GM23248 (cell line): ENCODE measurements around the gene TBX2. TPM values are rescaled to one million over a fixed set of nuclear protein-coding genes. Genes with fewer than 3 reads are reported as not detected.

Source experiments
- DNase-seq: peaks from one replicate; pipeline ENCODE4 v3.0.0-alpha.2; 2015
- H2AFZ ChIP-seq: fragments of 200-600 bp; sonication (generic); 2 replicates; pipeline ENCODE4 v1.6.1; 2016; ENCODE audit warnings: antibody characterized with exemption
- H3F3A ChIP-seq: fragments of 200-600 bp; sonication (generic); 2 replicates; pipeline ENCODE4 v1.6.1; 2016; ENCODE audit warnings: mild to moderate bottlenecking, antibody characterized with exemption, mixed run types; ENCODE audit not compliant: insufficient read depth
- H3K27ac ChIP-seq: fragments of 200-600 bp; sonication (generic); 2 replicates; pipeline ENCODE4 v1.5.1; 2016; ENCODE audit warnings: mild to moderate bottlenecking
- H3K27me3 ChIP-seq: fragments of 200-600 bp; sonication (generic); replicated peaks from 2 replicates; pipeline ENCODE4 v1.6.1; 2016; ENCODE audit warnings: mild to moderate bottlenecking; ENCODE audit not compliant: insufficient read depth
- H3K36me3 ChIP-seq: fragments of 200-600 bp; sonication (generic); 2 replicates; pipeline ENCODE4 v1.6.1; 2016; ENCODE audit warnings: low read depth, mild to moderate bottlenecking
- H3K4me1 ChIP-seq: fragments of 200-600 bp; sonication (generic); 2 replicates; pipeline ENCODE4 v1.6.1; 2016; ENCODE audit warnings: mild to moderate bottlenecking; ENCODE audit not compliant: insufficient read depth
- H3K4me2 ChIP-seq: fragments of 200-600 bp; sonication (generic); one replicate; pipeline ENCODE4 v1.6.1; 2016; ENCODE audit warnings: mild to moderate bottlenecking; ENCODE audit not compliant: unreplicated experiment
- H3K4me3 ChIP-seq: fragments of 200-600 bp; sonication (generic); 2 replicates; pipeline ENCODE4 v1.5.1; 2016; ENCODE audit warnings: mild to moderate bottlenecking
- H3K79me2 ChIP-seq: fragments of 200-600 bp; sonication (generic); 2 replicates; pipeline ENCODE4 v1.6.1; 2016; ENCODE audit warnings: mild to moderate bottlenecking; ENCODE audit not compliant: insufficient read depth
- H3K9ac ChIP-seq: fragments of 200-600 bp; sonication (generic); 2 replicates; pipeline ENCODE4 v1.6.1; 2016; ENCODE audit warnings: mild to moderate bottlenecking
- H3K9me2 ChIP-seq: fragments of 200-600 bp; sonication (generic); 2 replicates; pipeline ENCODE4 v1.6.1; 2016; ENCODE audit warnings: mixed run types, mild to moderate bottlenecking, moderate library complexity; ENCODE audit not compliant: insufficient read depth
- H3K9me3 ChIP-seq: fragments of 200-600 bp; sonication (generic); one replicate; pipeline ENCODE4 v1.6.1; 2017; ENCODE audit warnings: low read depth
- H4K20me1 ChIP-seq: fragments of 200-600 bp; sonication (generic); 2 replicates; pipeline ENCODE4 v1.6.0; 2016; ENCODE audit not compliant: insufficient read depth
- EZH2 ChIP-seq: fragments of 200-600 bp; sonication (generic); IDR thresholded peaks from 2 replicates; pipeline ENCODE4 v1.6.1; 2018; ENCODE audit warnings: antibody characterized with exemption, mild to moderate bottlenecking; ENCODE audit not compliant: insufficient read depth, poor library complexity, severe bottlenecking
- EZH2phosphoT487 ChIP-seq: fragments of 200-600 bp; sonication (generic); IDR thresholded peaks from 2 replicates; pipeline ENCODE4 v1.6.1; 2018; ENCODE audit warnings: antibody characterized with exemption, moderate library complexity, mild to moderate bottlenecking, low read depth; ENCODE audit not compliant: insufficient read depth
- WGBS, 2 experiments: methylation state at CpG; one replicate each; pipeline ENCODE4 v1.1.6; 2015 to 2017; ENCODE audit warnings: low lambda C conversion rate in 2 of 2, low coverage in 1 of 2; ENCODE audit errors: missing lambda C conversion rate in 2 of 2; 5-methylcytosine and 5-hydroxymethylcytosine counted together
- in situ Hi-C: fragments of 300-500 bp; cut with MboI; formaldehyde crosslinking; loops from 2 replicates; pipeline ENCODE4 v1.15.0; 2020
- polyA plus RNA-seq: library from polyadenylated mRNA; unstranded; fragments of >200 nt; fragmentation: Nextera tagmentation; extraction: Ambion mirVana; gene quantifications from 2 replicates; pipeline ENCODE4 v1.2.1, GENCODE V29; 2016
- total RNA-seq: library from RNA; depleted of rRNA; stranded (reverse); fragments of >200 nt; shearing (Covaris generic); gene quantifications from 2 replicates; pipeline ENCODE4 v1.2.3, GENCODE V29; 2014; rRNA removed

Gene TBX2
- total and polyA plus RNA-seq, 2 experiments from 2014 or later: 1.7 to 11.1 TPM

DNA sequence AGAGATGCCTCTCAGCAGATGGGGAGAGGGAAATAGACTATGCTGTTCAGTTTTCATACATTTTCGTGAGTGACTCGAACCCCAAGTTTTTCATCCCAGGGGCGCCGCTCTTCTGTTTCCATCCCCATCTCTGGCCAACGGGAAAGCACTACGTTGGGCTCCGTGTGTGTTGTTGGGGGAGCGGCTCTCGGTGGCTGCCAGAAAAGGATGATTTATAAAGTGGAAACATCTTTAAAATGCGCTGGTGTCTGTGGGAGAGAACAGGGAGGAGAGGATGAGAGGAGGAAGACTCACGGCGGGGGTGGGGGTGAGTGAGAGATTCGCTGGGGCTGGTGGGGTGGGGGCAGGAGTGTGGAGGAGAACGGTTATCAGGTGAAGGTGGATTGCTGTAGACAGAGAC, 58.4 kb downstream of the TBX2 start:
- Histone ChIP-seq H3K9me2 (no peaks in the 10 kb centered on the region), H3K4me1 (no peaks in the 10 kb centered on the region), H3F3A (no peaks in the 10 kb centered on the region), H3K27ac (no peak overlapping the region), H3K4me3 (no peak overlapping the region), H2AFZ (no peak overlapping the region), H3K9ac (no peak overlapping the region), H3K9me3 (no peaks in the 10 kb centered on the region), H3K27me3 (peaks cover 99% of the 10 kb centered on the region), H3K4me2 (no peak overlapping the region), H4K20me1 (no peaks in the 10 kb centered on the region), H3K36me3 (no peaks in the 10 kb centered on the region), H3K79me2 (no peaks in the 10 kb centered on the region)
- TF ChIP-seq EZH2 (no peak), EZH2phosphoT487 (no peak)
- no peak for DNase-seq
- in situ Hi-C loops: no loop called here
- 16 to 19% methylated on average over 11 to 14 of the region's 14 CpGs for WGBS, 2 experiments

DNA sequence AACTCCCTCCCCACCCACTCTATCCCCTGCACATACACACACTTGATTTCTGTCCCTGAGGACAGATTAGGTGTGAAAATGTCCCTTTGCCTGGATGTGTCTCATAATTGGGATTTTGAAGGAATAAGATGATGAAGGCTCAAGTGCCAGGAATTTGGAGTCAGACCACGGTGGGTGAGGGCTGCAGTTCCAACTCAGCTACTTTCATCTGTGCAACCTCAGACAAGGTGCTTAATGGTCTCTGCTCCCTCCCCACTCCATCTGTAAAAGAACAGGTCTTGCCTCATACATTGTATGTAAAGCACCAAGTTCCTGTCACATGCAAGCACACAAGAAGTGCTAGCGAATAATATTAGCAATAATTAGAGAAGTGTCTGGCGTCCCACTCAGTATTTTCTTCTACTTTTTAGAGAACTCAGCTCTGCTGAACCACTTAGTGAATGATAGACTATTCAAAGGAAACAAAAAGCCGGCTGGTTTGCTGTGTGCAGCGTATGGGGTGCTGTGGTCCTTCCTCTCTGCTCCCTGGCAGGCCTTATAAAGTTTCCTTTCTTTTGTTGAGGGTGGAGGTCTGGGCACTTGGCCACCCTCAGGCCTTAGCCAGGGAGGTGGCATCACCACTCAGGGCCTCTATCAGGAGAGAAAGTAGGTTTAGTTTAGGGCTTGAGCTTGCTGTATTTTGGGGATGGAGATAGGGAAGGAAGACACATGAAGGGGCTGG, 58.9 kb downstream of the TBX2 start:
- H3F3A ChIP-seq: no peaks in the 10 kb centered on the region
- WGBS, 2 experiments: 54 to 56% methylated on average over 5 of the region's 5 CpGs
- no peaks in the 10 kb centered on the region for H3K9me2 ChIP-seq
- no peaks in the 10 kb centered on the region for H3K4me1 ChIP-seq
- H3K4me3 ChIP-seq: no peak overlapping the region
- TF ChIP-seq EZH2phosphoT487: no peak
- TF ChIP-seq EZH2: no peak
- H3K4me2 ChIP-seq: no peak overlapping the region
- no peak for DNase-seq
- H3K9ac ChIP-seq: no peak overlapping the region
- peaks cover 93% of the 10 kb centered on the region for H3K27me3 ChIP-seq
- H3K36me3 ChIP-seq: no peaks in the 10 kb centered on the region
- no peaks in the 10 kb centered on the region for H4K20me1 ChIP-seq
- no peaks in the 10 kb centered on the region for H3K79me2 ChIP-seq
- H3K9me3 ChIP-seq: no peaks in the 10 kb centered on the region
- in situ Hi-C loops: no loop called here
- no peak overlapping the region for H2AFZ ChIP-seq
- H3K27ac ChIP-seq: no peak overlapping the region

Other genes starting within 250 kb of the TBX2 start
- gene TBX4, start 52.6 kb downstream of the TBX2 start, total RNA-seq: not detected in 2 replicates
- not detected in 2 replicates for gene TBX4, start 52.6 kb downstream of the TBX2 start, polyA plus RNA-seq
- gene NACA2, start 191.4 kb downstream of the TBX2 start, total RNA-seq: not detected in 2 replicates
- gene NACA2, start 191.4 kb downstream of the TBX2 start, polyA plus RNA-seq: not detected in 2 replicates